A549 (cell line): Measurements from ENCODE around the gene PTPRJ. TPM values are rescaled to one million over a fixed set of nuclear protein-coding genes. Genes with fewer than 3 reads are reported as not detected.

Experiments used
- ATAC-seq, 2 experiments: fragments of 200-7000 bp in 1 of 2; fragments of >200 bp in 1 of 2; cut with Nextera tagmentation in 1 of 2; cut with Tn5 transposase in 1 of 2; 3 replicates each; pipeline versions ENCODE4 v1.8.0 to v1.9.1; 2018 to 2020; ENCODE audit warnings: mild to moderate bottlenecking in 1 of 2, moderate library complexity in 1 of 2
- CTCF ChIA-PET: fragments of 300-600 bp; sonication (Branson Sonifier 250); formaldehyde crosslinking; extraction: SDS; loops from one replicate; lab custom pipeline; 2021; ENCODE audit warnings: antibody characterized with exemption, inconsistent platforms; lab: Yijun Ruan, JAX
- POLR2A ChIA-PET: fragments of 350-600 bp; formaldehyde crosslinking; extraction: SDS; loops from one replicate; lab custom pipeline; 2021; ENCODE audit warnings: antibody characterized with exemption, inconsistent platforms; lab: Yijun Ruan, JAX
- DNase-seq, 2 experiments: peaks; one replicate each; pipeline versions ENCODE4 v3.0.0 to v3.0.0-alpha.2; 2011 to 2016; ENCODE audit warnings: low read depth in 1 of 2, low spot score in 1 of 2
- FAIRE-seq: peaks from 2 replicates; lab custom pipeline; 2011; peaks lifted over from hg19 to GRCh38; lab: Jason Lieb, UNC
- H3K27ac ChIP-seq, 2 experiments: fragments of >200 bp; sonication (Bioruptor Twin); formaldehyde crosslinking; 3 replicates each; pipeline ENCODE4 v1.5.1; 2016 to 2017
- H3K4me1 ChIP-seq: fragments of >200 bp; sonication (Bioruptor Twin); formaldehyde crosslinking; 3 replicates; pipeline ENCODE4 v1.6.1; 2016
- H3K4me2 ChIP-seq: fragments of >200 bp; sonication (Bioruptor Twin); formaldehyde crosslinking; 3 replicates; pipeline ENCODE4 v1.6.1; 2016
- H3K4me3 ChIP-seq: fragments of >200 bp; sonication (Bioruptor Twin); formaldehyde crosslinking; 3 replicates; pipeline ENCODE4 v1.5.1; 2016
- H3K9me3 ChIP-seq: fragments of >200 bp; sonication (Bioruptor Twin); formaldehyde crosslinking; 3 replicates; pipeline ENCODE4 v1.6.1; 2016
- BHLHE40 ChIP-seq: IDR thresholded peaks from 2 replicates; pipeline ENCODE4 v1.6.1; 2012; ENCODE audit warnings: low read depth, low read length, inconsistent platforms
- CBX8 ChIP-seq: fragments of 200-600 bp; sonication (generic); IDR thresholded peaks from 2 replicates; pipeline ENCODE4 v1.6.1; 2016
- CEBPB ChIP-seq, 2 experiments: fragments of >200 bp in 1 of 2; sonication (Bioruptor Twin) in 1 of 2; formaldehyde crosslinking in 1 of 2; IDR thresholded peaks; 2 replicates each; pipeline ENCODE4 v1.6.1; 2012 to 2016
- CHD2 ChIP-seq: fragments of 150-350 bp; IDR thresholded peaks from 2 replicates; pipeline ENCODE4 v1.6.1; 2014; ENCODE audit warnings: low read length; ENCODE audit not compliant: partially characterized antibody
- CHD4 ChIP-seq: fragments of 200-600 bp; sonication (generic); IDR thresholded peaks from 2 replicates; pipeline ENCODE4 v1.6.1; 2016; ENCODE audit warnings: antibody characterized with exemption, mild to moderate bottlenecking, borderline replicate concordance
- FOSB ChIP-seq: fragments of 250-450 bp; sonication (Bioruptor Pico); IDR thresholded peaks from 2 replicates; pipeline ENCODE4 v1.5.0; 2020; ENCODE audit warnings: mild to moderate bottlenecking, moderate library complexity
- FOSL2 ChIP-seq, 2 experiments: fragments of 450-650 bp in 1 of 2; fragments of >200 bp in 1 of 2; sonication (Bioruptor Twin) in 1 of 2; formaldehyde crosslinking; IDR thresholded peaks; 2 replicates each; pipeline versions ENCODE4 v1.5.0 to v1.6.1; 2016 to 2020; ENCODE audit warnings: mild to moderate bottlenecking in 1 of 2, moderate library complexity in 1 of 2
- GATA3 ChIP-seq: IDR thresholded peaks from 2 replicates; pipeline ENCODE4 v1.6.1; 2012; ENCODE audit warnings: borderline replicate concordance
- HDAC2 ChIP-seq: fragments of 200-600 bp; sonication (generic); IDR thresholded peaks from 2 replicates; pipeline ENCODE4 v1.6.1; 2016
- HEYL ChIP-seq: fragments of 250-450 bp; sonication (Bioruptor Pico); IDR thresholded peaks from 2 replicates; pipeline ENCODE4 v1.8.0; 2021; ENCODE audit warnings: mild to moderate bottlenecking, moderate library complexity
- JUNB ChIP-seq: fragments of >200 bp; sonication (Bioruptor Twin); formaldehyde crosslinking; IDR thresholded peaks from 2 replicates; pipeline ENCODE4 v1.6.1; 2016
- KDM1A ChIP-seq: fragments of 200-600 bp; sonication (generic); IDR thresholded peaks from 2 replicates; pipeline ENCODE4 v1.6.1; 2016; ENCODE audit warnings: low read depth, mild to moderate bottlenecking
- MAZ ChIP-seq: fragments of 150-350 bp; IDR thresholded peaks from 2 replicates; pipeline ENCODE4 v1.6.1; 2014; ENCODE audit warnings: antibody characterized with exemption, low read depth, low read length, borderline replicate concordance
- NFE2L2 ChIP-seq: fragments of 150-350 bp; conservative IDR thresholded peaks from 2 replicates; pipeline ENCODE4 v1.6.1; 2014; ENCODE audit warnings: low read length
- NPAS2 ChIP-seq: fragments of 250-450 bp; sonication (Bioruptor Pico); IDR thresholded peaks from 2 replicates; pipeline ENCODE4 v1.8.0; 2022; ENCODE audit warnings: mild to moderate bottlenecking, moderate library complexity, borderline replicate concordance
- RAD21 ChIP-seq, 2 experiments: fragments of >200 bp in 1 of 2; sonication (Bioruptor Twin) in 1 of 2; formaldehyde crosslinking in 1 of 2; IDR thresholded peaks in 1 of 2; conservative IDR thresholded peaks in 1 of 2; 2 replicates in 1 of 2; 3 replicates in 1 of 2; pipeline ENCODE4 v1.6.1; 2012 to 2018; ENCODE audit warnings: inconsistent platforms in 1 of 2
- RARB ChIP-seq: fragments of 250-450 bp; sonication (Bioruptor Pico); IDR thresholded peaks from 2 replicates; pipeline ENCODE4 v1.8.0; 2021; ENCODE audit warnings: mild to moderate bottlenecking, moderate library complexity
- RFX5 ChIP-seq: fragments of 450-650 bp; IDR thresholded peaks from 2 replicates; pipeline ENCODE4 v1.7.1; 2014; ENCODE audit warnings: antibody characterized with exemption, mild to moderate bottlenecking, moderate library complexity
- SMC3 ChIP-seq: fragments of >200 bp; sonication (Bioruptor Twin); formaldehyde crosslinking; IDR thresholded peaks from 3 replicates; pipeline ENCODE4 v1.6.1; 2018; ENCODE audit warnings: inconsistent platforms
- TFCP2L1 ChIP-seq: fragments of 250-450 bp; sonication (Bioruptor Pico); IDR thresholded peaks from 2 replicates; pipeline ENCODE4 v1.5.0; 2021; ENCODE audit warnings: mild to moderate bottlenecking
- ZC3H11A ChIP-seq: fragments of 450-650 bp; IDR thresholded peaks from 2 replicates; pipeline ENCODE4 v1.6.1; 2014; ENCODE audit warnings: antibody characterized with exemption, mild to moderate bottlenecking
- ZNF302 ChIP-seq: fragments of 250-450 bp; sonication (Bioruptor Pico); IDR thresholded peaks from 2 replicates; pipeline ENCODE4 v1.9.0; 2021; ENCODE audit warnings: inconsistent platforms, mild to moderate bottlenecking, moderate library complexity
- ZSCAN20 ChIP-seq: fragments of 250-450 bp; sonication (Bioruptor Pico); IDR thresholded peaks from 2 replicates; pipeline ENCODE4 v1.8.0; 2022; ENCODE audit warnings: mild to moderate bottlenecking, moderate library complexity
- WGBS: methylation state at CpG from one replicate; pipeline ENCODE4 v1.1.6; 2017; ENCODE audit errors: missing lambda C conversion rate; 5-methylcytosine and 5-hydroxymethylcytosine counted together
- polyA plus RNA-seq, 4 experiments: library from polyadenylated mRNA; depleted of rRNA in 3 of 4; stranded (reverse); fragments of >200 nt; fragmentation: RNase III in 1 of 4; extraction: RNeasy Plus Mini Kit Qiagen cat#74134 plus additional on column Dnase treatment in 1 of 4; gene quantifications; 2 replicates in 3 of 4; 3 replicates in 1 of 4; pipeline ENCODE4 v1.2.3, GENCODE V29; 2011 to 2017
- TF ChIP-seq, protein P1 (sequence below): fragments of 450-650 bp; IDR thresholded peaks from 2 replicates; pipeline ENCODE4 v1.6.1; 2014; ENCODE audit warnings: antibody characterized with exemption
- TF ChIP-seq, protein P2 (sequence below): fragments of 250-450 bp; sonication (Bioruptor Pico); IDR thresholded peaks from 2 replicates; pipeline ENCODE4 v1.5.0; 2021; ENCODE audit warnings: mild to moderate bottlenecking, moderate library complexity, borderline replicate concordance
- TF ChIP-seq, protein P3 (sequence below): fragments of 250-450 bp; sonication (Bioruptor Pico); IDR thresholded peaks from 2 replicates; pipeline ENCODE4 v1.5.0; 2020; ENCODE audit warnings: low read depth, mild to moderate bottlenecking, moderate library complexity
- TF ChIP-seq, protein P4 (sequence below): fragments of >200 bp; sonication (Bioruptor Twin); formaldehyde crosslinking; IDR thresholded peaks from 3 replicates; pipeline ENCODE4 v1.6.1; 2016
- TF ChIP-seq, protein P5 (sequence below): IDR thresholded peaks from 2 replicates; pipeline ENCODE4 v1.6.1; 2012; ENCODE audit warnings: low read depth, borderline replicate concordance

The PTPRJ gene
- polyA plus RNA-seq, 2 of the 4 experiments (the other 2 are of a cell fraction), result 30.3 to 50.5 TPM

DNA sequence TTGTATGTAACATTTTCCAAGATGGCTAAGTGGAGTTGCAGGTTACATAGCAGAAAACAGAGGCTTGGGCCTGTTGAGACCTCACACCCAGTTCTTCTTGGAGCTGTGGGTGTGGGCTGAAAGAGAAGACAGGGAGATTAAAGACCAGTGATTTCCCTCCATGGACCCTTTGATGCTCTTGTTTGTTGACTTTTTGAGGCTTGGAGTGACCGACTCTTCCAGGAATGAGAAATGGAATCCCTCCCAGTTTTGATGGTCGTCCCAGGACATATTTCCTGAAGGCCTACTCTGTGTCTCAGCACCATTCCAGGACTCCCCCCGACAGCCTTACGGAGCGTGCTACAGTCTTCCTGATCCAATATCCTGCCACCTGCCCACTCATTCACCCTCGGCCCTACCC, 96.9 kb downstream of the PTPRJ start:
- ATAC-seq (no peak), DNase-seq (no peak), FAIRE-seq (no peak)
- Histone ChIP-seq H3K9me3 (no peaks in the 10 kb centered on the region), H3K4me2 (no peak overlapping the region), H3K27ac (0 out of 6 replicates have a peak overlapping the region, but pooled peaks of 1 of the 2 experiments have one; percentile 46), H3K4me3 (no peak overlapping the region), H3K4me1 (peaks cover 43% of the 10 kb centered on the region)
- POLR2A ChIA-PET, result no interaction called here
- WGBS, result 82% methylated on average over 6 of the region's 6 CpGs
- CTCF ChIA-PET, result interaction anchor here (0.6 to 3.4 kb wide), 5 partner anchors 19 to 143 kb away, joined by 3 to 9 read pairs (median 3); no protein-coding TSS in a partner anchor
- TF ChIP-seq ZSCAN20 (CRISPR knock-in tag) (no peak), CHD2 (no peak), FOSL2 (IDR thresholded peaks at IDR 0.05) (no peak), FOSL2 (CRISPR knock-in tag; IDR thresholded peaks at IDR 0.05) (no peak)

DNA sequence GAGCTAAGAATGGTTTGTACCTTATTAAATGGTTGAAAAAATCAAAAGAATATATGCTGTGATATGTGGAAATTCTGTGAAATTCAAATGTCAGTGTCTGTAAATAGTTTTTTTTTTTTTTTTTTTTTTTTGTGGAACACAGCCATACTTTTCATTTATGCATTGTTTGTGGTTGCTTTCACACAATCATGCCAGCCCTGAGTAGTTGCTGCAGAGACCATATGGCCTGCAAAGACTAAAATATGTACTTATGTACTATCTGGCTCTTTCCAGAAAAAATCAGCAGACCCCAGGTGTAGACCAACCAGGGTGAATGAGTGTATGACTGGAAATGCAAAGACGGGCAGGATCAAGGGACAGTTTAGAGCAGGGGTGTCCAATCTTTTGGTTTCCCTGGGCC, 98.3 kb downstream of the PTPRJ start:
- ChIA-PET POLR2A (no interaction called here), CTCF (interaction anchor here (0.7 to 1.1 kb wide), 2 partner anchors 144 to 226 kb away, joined by 3 to 4 read pairs; no protein-coding TSS in a partner anchor)
- 91% methylated on average over 1 of the region's 1 CpG for WGBS
- Histone ChIP-seq H3K27ac (no peak overlapping the region), H3K4me2 (no peak overlapping the region), H3K4me3 (no peak overlapping the region), H3K4me1 (peaks cover 47% of the 10 kb centered on the region), H3K9me3 (no peaks in the 10 kb centered on the region)
- TF ChIP-seq ZNF302 (CRISPR knock-in tag) (no peak), SMC3 (no peak)
- no peak for ATAC-seq
- no peak for FAIRE-seq
- DNase-seq, result no peak

DNA sequence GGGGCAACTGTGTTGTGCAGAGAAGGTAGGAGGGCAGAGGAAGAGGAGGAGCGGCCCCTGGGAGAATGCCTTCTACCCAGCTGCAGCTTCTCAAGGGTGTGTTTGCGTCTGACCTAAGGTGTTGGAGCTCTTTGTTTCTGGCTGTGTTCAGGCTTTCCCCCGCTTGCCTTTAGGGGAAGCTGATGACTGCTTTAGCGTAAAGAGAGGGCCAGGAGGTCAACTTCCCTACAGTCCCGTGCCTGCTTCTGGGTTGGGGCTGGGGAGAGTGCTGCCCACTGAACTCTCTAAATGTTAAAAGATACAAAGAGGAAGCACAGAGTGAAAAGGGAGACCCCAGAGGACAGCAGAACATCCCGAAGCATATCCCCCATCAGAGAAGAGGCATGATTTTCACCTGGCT, 99.2 kb downstream of the PTPRJ start:
- FAIRE-seq (no peak), ATAC-seq (no peak)
- WGBS, result 88% methylated on average over 6 of the region's 6 CpGs

DNA sequence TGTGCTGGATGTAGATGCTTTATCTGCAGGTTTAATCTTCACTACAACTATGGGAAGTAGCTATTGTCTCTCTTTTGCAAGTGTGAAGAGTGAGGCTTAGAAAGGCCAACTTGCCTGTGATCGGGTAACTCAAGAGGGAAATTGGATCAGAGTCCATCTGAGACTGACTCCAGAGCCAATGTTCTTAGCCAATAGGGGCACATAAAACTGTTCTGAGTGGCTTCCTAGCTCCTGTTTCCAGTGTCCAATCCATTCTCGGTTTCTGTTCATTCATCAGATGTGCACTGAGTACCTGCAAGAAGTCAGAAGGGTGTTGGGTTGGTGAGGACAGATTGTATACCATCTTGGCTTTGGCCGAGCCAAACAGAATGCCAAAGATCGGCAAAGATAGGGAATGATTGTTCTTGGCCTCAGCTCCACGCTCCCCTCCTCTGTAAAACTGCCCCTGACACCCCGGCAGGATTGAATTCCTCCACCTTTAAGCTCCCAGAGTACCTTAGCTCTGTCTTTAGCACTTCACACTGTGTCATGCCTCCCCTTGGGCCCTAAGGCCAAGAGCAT, 100.0 kb downstream of the PTPRJ start:
- 92% methylated on average over 6 of the region's 6 CpGs for WGBS
- POLR2A ChIA-PET, result no interaction called here
- DNase-seq (no peak), FAIRE-seq (no peak), ATAC-seq (no peak; a peak in 1 of 6 replicates)
- H3K9me3 ChIP-seq, result no peaks in the 10 kb centered on the region
- no peak overlapping the region for H3K4me3 ChIP-seq
- H3K4me1 ChIP-seq, result peaks cover 41% of the 10 kb centered on the region
- peak overlapping the region in 1 of 2 experiments; percentile 54; a peak in 2 of 6 replicates for H3K27ac ChIP-seq
- no peak overlapping the region; the same call in 2 of the 3 replicates for H3K4me2 ChIP-seq
- CTCF ChIA-PET, result interaction anchor here (1.0 to 1.5 kb wide), 2 partner anchors 14 to 17 kb away, joined by 3 to 4 read pairs; no protein-coding TSS in a partner anchor
- TF ChIP-seq KDM1A (no peak), BHLHE40 (no peak), GATA3 (no peak), FOSB (CRISPR knock-in tag) (no peak), TFCP2L1 (no peak), RARB (CRISPR knock-in tag) (no peak), JUNB (no peak), MAZ (no peak), CEBPB (IDR thresholded peaks at IDR 0.05) (no peak)
- TF ChIP-seq, protein P1, sequence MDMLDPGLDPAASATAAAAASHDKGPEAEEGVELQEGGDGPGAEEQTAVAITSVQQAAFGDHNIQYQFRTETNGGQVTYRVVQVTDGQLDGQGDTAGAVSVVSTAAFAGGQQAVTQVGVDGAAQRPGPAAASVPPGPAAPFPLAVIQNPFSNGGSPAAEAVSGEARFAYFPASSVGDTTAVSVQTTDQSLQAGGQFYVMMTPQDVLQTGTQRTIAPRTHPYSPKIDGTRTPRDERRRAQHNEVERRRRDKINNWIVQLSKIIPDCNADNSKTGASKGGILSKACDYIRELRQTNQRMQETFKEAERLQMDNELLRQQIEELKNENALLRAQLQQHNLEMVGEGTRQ, result no peak
- TF ChIP-seq, protein P2, sequence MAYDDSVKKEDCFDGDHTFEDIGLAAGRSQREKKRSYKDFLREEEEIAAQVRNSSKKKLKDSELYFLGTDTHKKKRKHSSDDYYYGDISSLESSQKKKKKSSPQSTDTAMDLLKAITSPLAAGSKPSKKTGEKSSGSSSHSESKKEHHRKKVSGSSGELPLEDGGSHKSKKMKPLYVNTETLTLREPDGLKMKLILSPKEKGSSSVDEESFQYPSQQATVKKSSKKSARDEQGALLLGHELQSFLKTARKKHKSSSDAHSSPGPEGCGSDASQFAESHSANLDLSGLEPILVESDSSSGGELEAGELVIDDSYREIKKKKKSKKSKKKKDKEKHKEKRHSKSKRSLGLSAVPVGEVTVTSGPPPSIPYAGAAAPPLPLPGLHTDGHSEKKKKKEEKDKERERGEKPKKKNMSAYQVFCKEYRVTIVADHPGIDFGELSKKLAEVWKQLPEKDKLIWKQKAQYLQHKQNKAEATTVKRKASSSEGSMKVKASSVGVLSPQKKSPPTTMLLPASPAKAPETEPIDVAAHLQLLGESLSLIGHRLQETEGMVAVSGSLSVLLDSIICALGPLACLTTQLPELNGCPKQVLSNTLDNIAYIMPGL (CRISPR knock-in tag), result no peak
- TF ChIP-seq, protein P3, sequence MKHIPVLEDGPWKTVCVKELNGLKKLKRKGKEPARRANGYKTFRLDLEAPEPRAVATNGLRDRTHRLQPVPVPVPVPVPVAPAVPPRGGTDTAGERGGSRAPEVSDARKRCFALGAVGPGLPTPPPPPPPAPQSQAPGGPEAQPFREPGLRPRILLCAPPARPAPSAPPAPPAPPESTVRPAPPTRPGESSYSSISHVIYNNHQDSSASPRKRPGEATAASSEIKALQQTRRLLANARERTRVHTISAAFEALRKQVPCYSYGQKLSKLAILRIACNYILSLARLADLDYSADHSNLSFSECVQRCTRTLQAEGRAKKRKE (CRISPR knock-in tag), result no peak

More for the DNA sequence above, 99.2 kb downstream of the PTPRJ start:
- ChIA-PET CTCF (interaction anchor here (1.1 kb wide), 1 partner anchor 145 kb away, joined by 4 read pairs; no protein-coding TSS in a partner anchor), POLR2A (no interaction called here)
- DNase-seq, result no peak
- Histone ChIP-seq H3K4me3 (no peak overlapping the region), H3K4me1 (peaks cover 43% of the 10 kb centered on the region), H3K27ac (no peak overlapping the region), H3K4me2 (no peak overlapping the region), H3K9me3 (no peaks in the 10 kb centered on the region)
- no peak for TF ChIP-seq NFE2L2
- TF ChIP-seq GATA3, result no peak
- no peak for TF ChIP-seq CEBPB (IDR thresholded peaks at IDR 0.05)
- no peak for TF ChIP-seq SMC3
- no peak for TF ChIP-seq HDAC2
- TF ChIP-seq ZC3H11A, result no peak
- TF ChIP-seq CHD2, result no peak
- TF ChIP-seq TFCP2L1, result no peak
- TF ChIP-seq RAD21 (conservative IDR thresholded peaks at IDR 0.05 in 1 of 2, IDR thresholded peaks at IDR 0.05 in 1 of 2), result no peak
- no peak for TF ChIP-seq ZNF302 (CRISPR knock-in tag)
- TF ChIP-seq HEYL (CRISPR knock-in tag), result no peak
- TF ChIP-seq, protein P4, sequence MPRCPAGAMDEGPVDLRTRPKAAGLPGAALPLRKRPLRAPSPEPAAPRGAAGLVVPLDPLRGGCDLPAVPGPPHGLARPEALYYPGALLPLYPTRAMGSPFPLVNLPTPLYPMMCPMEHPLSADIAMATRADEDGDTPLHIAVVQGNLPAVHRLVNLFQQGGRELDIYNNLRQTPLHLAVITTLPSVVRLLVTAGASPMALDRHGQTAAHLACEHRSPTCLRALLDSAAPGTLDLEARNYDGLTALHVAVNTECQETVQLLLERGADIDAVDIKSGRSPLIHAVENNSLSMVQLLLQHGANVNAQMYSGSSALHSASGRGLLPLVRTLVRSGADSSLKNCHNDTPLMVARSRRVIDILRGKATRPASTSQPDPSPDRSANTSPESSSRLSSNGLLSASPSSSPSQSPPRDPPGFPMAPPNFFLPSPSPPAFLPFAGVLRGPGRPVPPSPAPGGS, result no peak
- no peak for TF ChIP-seq RFX5
- TF ChIP-seq CHD4, result no peak
- TF ChIP-seq FOSL2 (IDR thresholded peaks at IDR 0.05), result no peak
- TF ChIP-seq FOSL2 (CRISPR knock-in tag; IDR thresholded peaks at IDR 0.05), result no peak
- no peak for TF ChIP-seq NPAS2 (CRISPR knock-in tag)
- TF ChIP-seq CBX8, result no peak
- TF ChIP-seq, protein P5, sequence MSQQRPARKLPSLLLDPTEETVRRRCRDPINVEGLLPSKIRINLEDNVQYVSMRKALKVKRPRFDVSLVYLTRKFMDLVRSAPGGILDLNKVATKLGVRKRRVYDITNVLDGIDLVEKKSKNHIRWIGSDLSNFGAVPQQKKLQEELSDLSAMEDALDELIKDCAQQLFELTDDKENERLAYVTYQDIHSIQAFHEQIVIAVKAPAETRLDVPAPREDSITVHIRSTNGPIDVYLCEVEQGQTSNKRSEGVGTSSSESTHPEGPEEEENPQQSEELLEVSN, result no peak
